HG02763 (cell line): ENCODE measurements around the gene ZNF211.

Experiments used
- ATAC-seq: cut with Tn5 transposase; IDR thresholded peaks from one replicate; pipeline ENCODE4 v1.9.1; 2021; ENCODE audit warnings: mild to moderate bottlenecking, moderate library complexity; ENCODE audit not compliant: unreplicated experiment

ZNF211 gene

DNA sequence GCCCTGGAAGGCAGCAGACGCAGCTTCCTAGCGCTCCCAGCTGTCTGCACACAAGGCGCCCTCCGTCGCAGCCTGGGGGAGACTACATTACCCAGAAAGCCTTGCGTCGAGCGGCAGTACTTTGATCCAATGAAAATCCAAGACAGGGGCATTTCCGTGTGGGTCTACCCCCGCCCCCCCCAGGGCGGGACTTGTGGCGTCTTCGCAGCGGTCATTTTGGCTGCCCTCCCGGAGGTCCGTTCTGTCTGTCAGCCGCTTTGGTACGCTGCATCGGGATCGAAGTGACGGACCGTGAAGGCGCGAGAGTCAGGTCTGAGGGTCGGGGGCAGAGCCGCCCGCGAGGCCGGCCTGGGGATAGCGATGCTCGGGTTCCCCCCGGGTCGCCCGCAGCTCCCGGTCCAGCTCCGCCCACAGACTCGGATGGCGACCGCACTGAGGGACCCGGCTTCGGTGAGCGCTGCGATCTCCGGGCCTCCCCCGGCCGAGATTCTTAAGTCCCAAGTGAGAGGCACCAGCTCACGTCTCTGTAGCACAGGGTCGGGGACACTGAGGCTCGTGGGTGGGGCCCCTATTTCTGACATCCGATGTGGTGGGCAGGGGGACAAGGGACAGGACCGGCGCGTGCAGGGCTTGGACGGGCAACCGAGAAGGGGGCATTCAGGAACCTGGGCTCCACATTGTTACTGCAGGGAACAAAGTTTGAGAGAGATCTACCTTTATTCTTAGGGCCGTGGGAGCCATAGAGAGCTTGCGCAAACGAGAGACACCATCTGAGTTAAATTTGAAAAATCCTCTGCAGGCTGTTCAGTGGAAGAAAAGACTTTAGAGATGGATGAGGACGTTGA, at the start of gene ZNF211:
Gene ZNF211 (plus strand): TSS at position 182 of the 845 bp plus-strand sequence. CDS start 179 bp downstream, at position 361.
- peak; percentile 95 for ATAC-seq

DNA sequence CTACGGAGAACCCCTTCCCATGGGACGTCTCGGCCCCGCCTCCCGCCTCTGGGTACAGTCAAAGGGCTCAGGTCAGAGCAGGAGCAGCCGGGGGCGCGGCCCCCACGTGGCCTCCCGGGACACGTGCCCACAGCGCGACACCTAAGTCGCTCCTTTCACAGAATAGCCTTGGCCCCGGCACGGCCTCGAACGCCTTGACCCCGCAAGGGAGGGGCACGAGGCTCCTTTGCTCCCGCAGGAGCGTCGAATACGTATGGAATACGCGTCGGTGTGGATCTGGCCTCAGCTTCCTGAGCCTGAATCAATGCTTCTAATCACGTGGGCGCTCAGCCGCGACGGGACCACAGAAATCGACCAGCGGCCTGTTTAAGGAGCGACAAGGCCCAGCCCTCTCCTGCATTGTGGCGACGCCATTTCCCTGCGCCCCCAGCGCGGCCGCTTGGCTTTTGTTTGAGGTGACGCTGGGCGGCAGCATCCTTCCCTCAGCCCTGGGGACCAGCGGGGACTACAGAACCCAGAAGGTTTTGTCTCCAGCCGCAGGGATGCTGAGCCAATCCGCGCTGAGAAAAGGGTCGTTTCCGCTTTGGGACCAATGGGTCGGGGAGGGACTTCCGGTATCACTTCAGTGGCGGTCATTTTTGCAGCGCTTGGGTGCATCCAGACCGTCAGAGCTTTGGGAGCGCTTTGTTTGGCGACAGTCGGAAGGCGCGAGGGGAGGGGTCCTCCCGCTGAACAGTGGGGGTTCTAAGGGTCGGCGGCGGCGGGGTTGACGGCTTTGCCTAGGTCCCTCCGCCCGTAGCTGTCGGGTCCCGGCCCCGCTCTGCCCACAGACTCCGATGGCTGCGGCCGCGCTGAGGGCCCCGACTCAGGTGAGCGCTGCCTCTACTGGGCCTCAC, 49.2 kb upstream of the ZNF211 start, which contains the start of gene ZIK1:
Gene ZIK1 (plus strand): TSS at position 625 of the 896 bp plus-strand sequence. CDS start 212 bp downstream, at position 837.
- no peak for ATAC-seq

DNA sequence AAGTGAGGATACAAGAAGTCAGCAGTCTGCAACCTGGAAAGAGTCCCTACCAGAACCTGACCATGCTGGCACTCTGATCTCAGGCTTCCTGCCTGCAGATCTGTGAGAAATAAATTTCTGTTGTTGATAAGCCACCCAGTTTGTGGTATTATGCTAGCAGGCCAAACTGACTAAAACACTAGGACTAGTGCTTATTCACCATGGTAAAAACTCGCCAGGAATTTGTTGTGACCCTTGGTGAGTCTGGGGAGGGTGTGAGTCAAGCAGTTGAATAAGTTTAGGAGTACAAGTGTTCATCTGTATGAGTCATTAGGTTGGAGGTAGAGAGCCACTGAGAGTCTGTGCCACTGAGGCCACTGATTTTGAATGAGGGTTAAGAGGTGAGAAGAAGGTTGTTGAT, 45.4 kb upstream of the ZNF211 start:
- ATAC-seq, result no peak

GRCh38 chr19:57599377-57599760, 33.6 kb upstream of the ZNF211 start:
- peak; percentile 9 for ATAC-seq

- peak; percentile 93 for ATAC-seq
Measured at GRCh38 chr19:57599761-57600383, 33.1 kb upstream of the ZNF211 start, which contains the start of gene ZNF530. Gene ZNF530 (plus strand): TSS chr19:57599885. CDS start chr19:57604346, 4,461 bp downstream.

GRCh38 chr19:57606931-57607330, 26.0 kb upstream of the ZNF211 start:
- no peak for ATAC-seq

DNA sequence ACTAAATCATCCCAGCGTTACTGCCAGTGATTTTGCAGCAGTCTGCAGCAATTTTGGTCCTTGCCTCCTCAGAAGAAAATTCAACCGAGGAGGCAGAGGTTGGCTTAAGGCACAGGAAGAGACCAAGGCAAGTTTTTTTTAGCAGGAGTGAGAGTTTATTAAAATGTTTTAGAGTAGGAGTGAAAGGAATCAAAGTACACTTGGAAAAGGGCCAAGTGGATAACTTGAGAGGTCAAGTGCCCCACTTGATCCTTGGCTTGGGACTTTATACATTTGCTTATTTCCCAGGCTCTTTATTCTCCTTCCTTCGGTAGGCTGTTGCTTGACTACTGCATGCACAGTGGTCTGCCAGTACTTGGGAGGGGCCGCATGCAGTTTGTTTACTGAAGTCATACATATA, 21.9 kb upstream of the ZNF211 start:
- ATAC-seq, result no peak

- ATAC-seq, result peak; percentile 98
Measured at GRCh38 chr19:57613941-57614743, 18.8 kb upstream of the ZNF211 start, which contains the start of gene ZNF134. Gene ZNF134 (plus strand): TSS chr19:57614242. CDS start chr19:57619469, 5,227 bp downstream.

- ATAC-seq, result no peak
Measured at GRCh38 chr19:57615346-57615745, 17.6 kb upstream of the ZNF211 start.

DNA sequence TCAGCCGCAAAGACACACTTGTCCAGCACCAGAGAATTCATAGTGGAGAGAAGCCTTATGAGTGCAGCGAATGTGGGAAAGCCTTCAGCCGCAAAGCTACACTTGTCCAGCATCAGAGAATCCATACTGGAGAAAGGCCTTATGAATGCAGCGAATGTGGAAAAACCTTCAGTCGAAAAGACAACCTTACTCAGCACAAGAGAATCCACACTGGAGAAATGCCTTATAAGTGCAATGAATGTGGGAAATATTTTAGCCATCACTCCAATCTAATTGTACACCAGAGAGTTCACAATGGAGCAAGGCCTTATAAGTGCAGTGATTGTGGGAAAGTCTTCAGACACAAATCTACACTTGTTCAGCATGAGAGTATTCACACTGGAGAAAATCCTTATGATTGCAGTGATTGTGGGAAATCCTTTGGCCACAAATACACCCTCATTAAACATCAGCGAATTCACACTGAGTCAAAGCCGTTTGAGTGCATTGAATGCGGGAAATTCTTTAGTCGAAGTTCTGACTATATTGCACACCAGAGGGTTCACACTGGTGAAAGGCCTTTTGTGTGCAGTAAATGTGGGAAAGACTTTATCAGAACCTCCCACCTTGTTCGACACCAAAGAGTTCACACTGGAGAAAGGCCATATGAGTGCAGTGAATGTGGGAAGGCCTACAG, 12.2 kb upstream of the ZNF211 start:
- ATAC-seq, result no peak

- ATAC-seq, result no peak
Measured at GRCh38 chr19:57623091-57623490, 9.9 kb upstream of the ZNF211 start.

DNA sequence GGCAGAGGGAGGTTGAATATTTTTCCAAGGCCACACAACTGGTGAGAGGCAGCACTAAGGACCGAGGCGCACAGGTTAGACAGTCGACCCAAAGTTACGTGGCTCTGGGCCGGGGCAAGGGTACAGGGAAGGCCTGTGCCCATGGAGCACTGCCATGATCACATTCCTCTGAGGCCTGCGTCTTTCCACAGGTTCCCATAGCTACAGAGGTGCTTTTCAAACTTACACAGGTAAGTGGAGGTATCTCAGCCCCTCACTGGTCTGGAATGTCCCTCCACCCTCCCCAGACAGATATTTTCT, 814 bp downstream of the ZNF211 start:
- no peak for ATAC-seq

- ATAC-seq, result no peak
Measured at GRCh38 chr19:57637379-57637778, 4.4 kb downstream of the ZNF211 start.

DNA sequence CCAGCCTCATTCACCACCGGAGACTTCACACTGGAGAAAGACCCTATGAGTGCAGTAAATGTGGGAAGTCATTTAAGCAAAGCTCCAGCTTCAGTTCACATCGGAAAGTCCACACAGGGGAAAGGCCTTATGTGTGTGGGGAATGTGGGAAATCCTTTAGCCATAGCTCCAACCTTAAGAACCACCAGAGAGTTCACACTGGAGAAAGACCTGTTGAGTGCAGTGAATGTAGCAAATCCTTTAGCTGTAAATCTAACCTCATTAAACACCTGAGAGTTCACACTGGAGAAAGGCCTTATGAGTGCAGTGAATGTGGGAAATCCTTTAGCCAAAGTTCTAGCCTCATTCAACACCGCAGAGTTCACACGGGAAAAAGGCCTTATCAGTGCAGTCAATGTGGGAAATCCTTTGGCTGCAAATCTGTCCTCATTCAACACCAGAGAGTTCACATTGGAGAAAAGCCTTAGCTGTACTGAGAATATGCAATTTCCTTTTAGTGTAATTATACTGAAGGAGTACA, 8.8 kb downstream of the ZNF211 start:
- no peak for ATAC-seq

GRCh38 chr19:57642396-57643046, 9.6 kb downstream of the ZNF211 start:
- ATAC-seq, result no peak

GRCh38 chr19:57643734-57644133, 10.8 kb downstream of the ZNF211 start:
- ATAC-seq, result no peak

DNA sequence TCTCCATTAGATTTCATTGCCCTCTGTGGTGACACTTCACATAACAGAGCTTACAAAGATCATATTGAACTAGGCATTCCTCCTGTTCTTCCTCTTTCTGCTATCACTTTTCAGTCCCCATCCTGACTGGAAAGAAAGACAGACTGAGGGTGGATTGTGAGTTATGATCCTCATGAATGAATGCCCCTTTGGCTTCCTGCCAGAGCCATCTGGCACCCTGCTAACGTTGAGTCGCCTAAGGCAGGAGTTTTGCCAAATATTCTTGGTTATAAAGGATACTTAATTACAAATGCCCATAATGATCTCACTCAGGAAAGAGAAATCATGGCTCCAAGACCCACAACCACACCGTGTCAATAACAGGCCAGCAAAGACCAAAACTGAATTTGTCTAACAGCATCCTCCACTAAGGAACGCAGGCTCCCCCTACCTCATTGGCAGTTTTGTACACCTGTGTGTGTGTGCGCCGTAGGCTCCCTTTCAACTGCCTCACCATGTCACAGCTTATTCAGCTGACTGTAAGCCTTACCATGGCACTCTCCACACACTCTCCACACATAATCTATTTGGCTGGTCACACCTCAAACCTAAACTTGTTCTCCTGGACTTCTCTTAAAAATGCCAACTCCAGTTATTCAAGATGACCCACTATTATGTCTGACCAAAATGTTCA, 15.5 kb downstream of the ZNF211 start:
- no peak for ATAC-seq

- no peak for ATAC-seq
Measured at GRCh38 chr19:57651654-57651996, 18.7 kb downstream of the ZNF211 start.

GRCh38 chr19:57653689-57654088, 20.7 kb downstream of the ZNF211 start:
- no peak for ATAC-seq
